22Rv1 (cell line): Measurements from ENCODE around the gene LGALS3BP.
"Not testable (repeated sequence)": the region's sequence is repeated elsewhere in the genome, so short reads cannot be mapped to it uniquely, and the experiment has no call there.

Experiments used
- H3K27ac ChIP-seq: fragments of 450-650 bp; 2 replicates; pipeline ENCODE4 v1.5.1; 2017
- CTCF ChIP-seq: fragments of 450-650 bp; IDR thresholded peaks from 2 replicates; pipeline ENCODE4 v1.5.1; 2017; ENCODE audit warnings: mild to moderate bottlenecking
- ZFX ChIP-seq: fragments of 450-650 bp; IDR thresholded peaks from 2 replicates; pipeline ENCODE4 v1.6.1; 2017; ENCODE audit warnings: antibody characterized with exemption, borderline replicate concordance

The LGALS3BP gene

GRCh38 chr17:78954684-78955083, 25.0 kb downstream of the LGALS3BP start:
- no peak for TF ChIP-seq ZFX
- no peak for TF ChIP-seq CTCF

GRCh38 chr17:78953356-78954350, 26.1 kb downstream of the LGALS3BP start:
- no peak for TF ChIP-seq CTCF
- no peak for TF ChIP-seq ZFX

More at GRCh38 chr17:78954684-78955083, 25.0 kb downstream of the LGALS3BP start:
- no peak overlapping the region for H3K27ac ChIP-seq

GRCh38 chr17:78952706-78953105, 27.0 kb downstream of the LGALS3BP start:
- H3K27ac ChIP-seq: no peak overlapping the region
- no peak for TF ChIP-seq ZFX

More at GRCh38 chr17:78953356-78954350, 26.1 kb downstream of the LGALS3BP start:
- H3K27ac ChIP-seq: no peak overlapping the region

GRCh38 chr17:78951967-78952551, 27.7 kb downstream of the LGALS3BP start:
- TF ChIP-seq ZFX: no peak
- TF ChIP-seq CTCF: no peak
- no peak overlapping the region for H3K27ac ChIP-seq

GRCh38 chr17:78950870-78951269, 28.9 kb downstream of the LGALS3BP start:
- TF ChIP-seq CTCF (no peak), ZFX (no peak)
- H3K27ac ChIP-seq: no peak overlapping the region

GRCh38 chr17:78947235-78948149, 32.2 kb downstream of the LGALS3BP start:
- no peak overlapping the region for H3K27ac ChIP-seq
- TF ChIP-seq ZFX (no peak), CTCF (no peak)

GRCh38 chr17:78946631-78947030, 33.1 kb downstream of the LGALS3BP start:
- no peak overlapping the region for H3K27ac ChIP-seq

GRCh38 chr17:78946131-78946530, 33.6 kb downstream of the LGALS3BP start:
- H3K27ac ChIP-seq: no peak overlapping the region
- TF ChIP-seq CTCF: no peak
- no peak for TF ChIP-seq ZFX

More at GRCh38 chr17:78946631-78947030, 33.1 kb downstream of the LGALS3BP start:
- no peak for TF ChIP-seq ZFX

- H3K27ac ChIP-seq: not testable (repeated sequence)
Measured at GRCh38 chr17:78945455-78945854, 34.3 kb downstream of the LGALS3BP start.
